GM23338 (cell line): ENCODE data around the gene RHBDL3. TPM values are rescaled to one million over a fixed set of nuclear protein-coding genes. Genes with fewer than 3 reads are reported as not detected.

ENCODE experiments used
- ATAC-seq: fragments of 200-7000 bp; cut with Tn5 transposase; 3 replicates; pipeline ENCODE4 v1.9.1; 2020
- DNase-seq: peaks from one replicate; pipeline ENCODE4 v3.0.0-alpha.2; 2015; ENCODE audit warnings: low spot score
- H2AFZ ChIP-seq: fragments of 200-600 bp; sonication (generic); 2 replicates; pipeline ENCODE4 v1.8.0; 2016; ENCODE audit warnings: antibody characterized with exemption, mild to moderate bottlenecking, moderate library complexity
- H3F3A ChIP-seq: fragments of 200-600 bp; sonication (generic); replicated peaks from 2 replicates; pipeline ENCODE4 v1.8.0; 2017; ENCODE audit warnings: antibody characterized with exemption, mixed run types, low read depth
- H3K27ac ChIP-seq: fragments of 200-600 bp; sonication (generic); 2 replicates; pipeline ENCODE4 v1.6.1; 2016; ENCODE audit warnings: low read depth
- H3K27me3 ChIP-seq: fragments of 200-600 bp; sonication (generic); 2 replicates; pipeline ENCODE4 v1.8.0; 2016; ENCODE audit warnings: mild to moderate bottlenecking, mixed run types, moderate library complexity; ENCODE audit not compliant: insufficient read depth
- H3K36me3 ChIP-seq: fragments of 200-600 bp; sonication (generic); 2 replicates; pipeline ENCODE4 v1.8.0; 2016; ENCODE audit warnings: mild to moderate bottlenecking; ENCODE audit not compliant: insufficient read depth
- H3K4me1 ChIP-seq: fragments of 200-600 bp; sonication (generic); 2 replicates; pipeline ENCODE4 v1.8.0; 2016; ENCODE audit warnings: mild to moderate bottlenecking, moderate library complexity; ENCODE audit not compliant: insufficient read depth
- H3K4me2 ChIP-seq: fragments of 200-600 bp; sonication (generic); 2 replicates; pipeline ENCODE4 v1.7.1; 2017; ENCODE audit warnings: mixed run types
- H3K4me3 ChIP-seq: fragments of 200-600 bp; sonication (generic); 2 replicates; pipeline ENCODE4 v1.6.1; 2016; ENCODE audit warnings: mixed run types
- H3K79me2 ChIP-seq: fragments of 200-600 bp; sonication (generic); replicated peaks from 2 replicates; pipeline ENCODE4 v1.8.0; 2017; ENCODE audit warnings: mild to moderate bottlenecking; ENCODE audit not compliant: insufficient read depth
- H3K9me2 ChIP-seq: fragments of 200-600 bp; sonication (generic); 2 replicates; pipeline ENCODE4 v1.8.0; 2017; ENCODE audit not compliant: insufficient read depth
- H4K20me1 ChIP-seq: fragments of 200-600 bp; sonication (generic); replicated peaks from 2 replicates; pipeline ENCODE4 v1.8.0; 2017; ENCODE audit warnings: mild to moderate bottlenecking; ENCODE audit not compliant: insufficient read depth
- H3K27ac Mint-ChIP-seq: 2 replicates; pipeline ENCODE4 v1.8.0; 2020; ENCODE audit warnings: inconsistent platforms, mild to moderate bottlenecking, moderate library complexity, mixed read lengths
- H3K27me3 Mint-ChIP-seq: 3 replicates; pipeline ENCODE4 v1.8.0; 2022; ENCODE audit warnings: low read depth, mild to moderate bottlenecking, moderate library complexity, mixed read lengths, inconsistent platforms; ENCODE audit not compliant: insufficient read depth, poor library complexity
- H3K36me3 Mint-ChIP-seq: 3 replicates; pipeline ENCODE4 v1.8.0; 2021; ENCODE audit warnings: low read depth, mild to moderate bottlenecking, inconsistent platforms, moderate library complexity, mixed read lengths
- H3K4me1 Mint-ChIP-seq: 3 replicates; pipeline ENCODE4 v1.8.0; 2020; ENCODE audit warnings: mild to moderate bottlenecking, inconsistent platforms, mixed read lengths
- H3K4me3 Mint-ChIP-seq: 3 replicates; pipeline ENCODE4 v1.8.0; 2021; ENCODE audit warnings: moderate library complexity, mild to moderate bottlenecking, inconsistent platforms, mixed read lengths
- H3K9me3 Mint-ChIP-seq: 3 replicates; pipeline ENCODE4 v1.8.0; 2020; ENCODE audit warnings: moderate library complexity, mild to moderate bottlenecking, inconsistent platforms, mixed read lengths
- CREB1 ChIP-seq: fragments of 250-450 bp; sonication (Bioruptor Pico); IDR thresholded peaks from 2 replicates; pipeline ENCODE4 v1.5.0; 2020; ENCODE audit warnings: low read depth, mild to moderate bottlenecking, moderate library complexity
- CTCF ChIP-seq, 2 experiments: fragments of 200-600 bp in 1 of 2; sonication (generic) in 1 of 2; conservative IDR thresholded peaks; 2 replicates each; pipeline versions ENCODE4 v1.5.1 to v1.6.1; 2016 to 2017; ENCODE audit warnings: antibody characterized with exemption in 2 of 2, low read depth in 2 of 2, mild to moderate bottlenecking in 2 of 2, moderate library complexity in 1 of 2
- ETS1 ChIP-seq: IDR thresholded peaks from 2 replicates; pipeline ENCODE4 v1.6.1; 2016; ENCODE audit warnings: antibody characterized with exemption
- EZH2 ChIP-seq: fragments of 200-600 bp; sonication (generic); IDR thresholded peaks from one replicate; pipeline ENCODE4 v1.8.0; 2017; ENCODE audit warnings: antibody characterized with exemption, mild to moderate bottlenecking, low read depth; ENCODE audit not compliant: unreplicated experiment
- EZH2phosphoT487 ChIP-seq: fragments of 200-600 bp; sonication (generic); IDR thresholded peaks from one replicate; pipeline ENCODE4 v1.8.1; 2018; ENCODE audit warnings: antibody characterized with exemption; ENCODE audit not compliant: unreplicated experiment
- JUNB ChIP-seq: IDR thresholded peaks from one replicate; pipeline ENCODE4 v1.6.1; 2016; ENCODE audit warnings: antibody characterized with exemption; ENCODE audit not compliant: unreplicated experiment
- NANOG ChIP-seq: IDR thresholded peaks from 2 replicates; pipeline ENCODE4 v1.6.1; 2016; ENCODE audit warnings: antibody characterized with exemption, borderline replicate concordance
- POLR2AphosphoS5 ChIP-seq: IDR thresholded peaks from 2 replicates; pipeline ENCODE4 v1.6.1; 2016; ENCODE audit warnings: antibody characterized with exemption, low read depth
- REST ChIP-seq: IDR thresholded peaks from one replicate; pipeline ENCODE4 v1.6.1; 2018; ENCODE audit warnings: antibody characterized with exemption; ENCODE audit not compliant: unreplicated experiment
- STAT1 ChIP-seq: IDR thresholded peaks from one replicate; pipeline ENCODE4 v1.6.1; 2016; ENCODE audit warnings: antibody characterized with exemption; ENCODE audit not compliant: unreplicated experiment
- ZNF114 ChIP-seq: fragments of 250-450 bp; sonication (Bioruptor Pico); IDR thresholded peaks from 2 replicates; pipeline ENCODE4 v1.5.0; 2020; ENCODE audit warnings: mild to moderate bottlenecking, moderate library complexity
- ZNF331 ChIP-seq: fragments of 250-450 bp; sonication (Bioruptor Pico); IDR thresholded peaks from 2 replicates; pipeline ENCODE4 v1.5.0; 2020; ENCODE audit warnings: low read depth, mild to moderate bottlenecking, moderate library complexity
- ZNF462 ChIP-seq: fragments of 250-450 bp; sonication (Bioruptor Pico); IDR thresholded peaks from 2 replicates; pipeline ENCODE4 v1.5.0; 2020; ENCODE audit warnings: mild to moderate bottlenecking, moderate library complexity
- polyA plus RNA-seq: library from polyadenylated mRNA; unstranded; fragments of >200 nt; fragmentation: Nextera tagmentation; extraction: Ambion mirVana; gene quantifications from 2 replicates; pipeline ENCODE4 v1.2.1, GENCODE V29; 2016
- total RNA-seq: library from RNA; depleted of rRNA; stranded (reverse); fragments of >200 nt; shearing (Covaris generic); gene quantifications from 2 replicates; pipeline ENCODE4 v1.2.3, GENCODE V29; 2014

The RHBDL3 gene
- total and polyA plus RNA-seq, 2 experiments from 2014 or later = 2.3 to 8.1 TPM

GRCh38 chr17:32269377-32269776 lies 3.7 kb downstream of the RHBDL3 start:
- Histone ChIP-seq H3K27ac (no peak overlapping the region), H4K20me1 (0 out of 2 replicates have a peak, but pooled peaks cover 8% of the 10 kb centered on the region), H2AFZ (no peak overlapping the region), H3K4me1 (peaks cover 45% of the 10 kb centered on the region), H3K79me2 (no peaks in the 10 kb centered on the region; the same call in 1 of the 2 replicates), H3K36me3 (no peaks in the 10 kb centered on the region), H3K9me2 (no peaks in the 10 kb centered on the region), H3K4me2 (no peak overlapping the region), H3K4me3 (no peak overlapping the region), H3K27me3 (peaks cover 37% of the 10 kb centered on the region), H3F3A (peaks cover 17% of the 10 kb centered on the region)
- DNase-seq (no peak), ATAC-seq (no peak)
- H3K27ac Mint-ChIP-seq = no peak overlapping the region
- peaks cover 32% of the 10 kb centered on the region for H3K27me3 Mint-ChIP-seq
- H3K36me3 Mint-ChIP-seq = no peaks in the 10 kb centered on the region
- no peak overlapping the region for H3K4me3 Mint-ChIP-seq
- H3K4me1 Mint-ChIP-seq = peaks cover 46% of the 10 kb centered on the region
- no peak for TF ChIP-seq REST
- TF ChIP-seq STAT1 = no peak
- no peak for TF ChIP-seq ZNF114 (CRISPR knock-in tag)
- no peak for TF ChIP-seq ETS1
- no peak for TF ChIP-seq POLR2AphosphoS5
- TF ChIP-seq ZNF331 (CRISPR knock-in tag) = no peak
- no peak for TF ChIP-seq ZNF462
- no peak for TF ChIP-seq JUNB
- no peak for TF ChIP-seq CTCF (conservative IDR thresholded peaks at IDR 0.05; ENCODE audit: low read depth in 2 of 2)
- no peak for TF ChIP-seq EZH2
- TF ChIP-seq CREB1 (CRISPR knock-in tag) = no peak
- no peak for TF ChIP-seq EZH2phosphoT487
- TF ChIP-seq NANOG = no peak
- no peaks in the 10 kb centered on the region for H3K9me3 Mint-ChIP-seq
